K562 (cell line): ENCODE results near the gene MTMR10. TPM values are rescaled to one million over a fixed set of nuclear protein-coding genes. Genes with fewer than 3 reads are reported as not detected.

ENCODE experiments used
- ATAC-seq: fragments of 200-7000 bp; cut with Tn5 transposase; 3 replicates; pipeline ENCODE4 v1.9.1; 2020; ENCODE audit warnings: moderate library complexity
- BruUV-seq: library from RNA; stranded (reverse); fragments of 400-500 nt; replicated peaks from 2 replicates; lab custom pipeline; 2021; lab: Mats Ljungman, UMichigan
- CTCF ChIA-PET: fragments of 300-600 bp; formaldehyde crosslinking; extraction: SDS; loops from one replicate; lab custom pipeline; 2021; ENCODE audit warnings: low intra/inter-chr PET ratio; lab: Yijun Ruan, JAX
- POLR2A ChIA-PET: fragments of 300-600, 350-650 bp; sonication (Branson Sonifier 250); formaldehyde crosslinking; extraction: SDS; loops from one replicate; lab custom pipeline; 2021; ENCODE audit warnings: antibody characterized with exemption, inconsistent platforms; lab: Yijun Ruan, JAX
- DNase-seq, 4 experiments: peaks; one replicate each; pipeline versions ENCODE4 v3.0.0 to v3.0.0-alpha.2; 2011 to 2018; ENCODE audit warnings: low spot score in 3 of 4, mixed read lengths in 3 of 4; ENCODE audit errors: extremely low read depth in 1 of 4
- FAIRE-seq: peaks from 2 replicates; lab custom pipeline; 2011; peaks lifted over from hg19 to GRCh38; lab: Jason Lieb, UNC
- H2AFZ ChIP-seq: 2 replicates; pipeline ENCODE4 v1.6.0; 2011; ENCODE audit warnings: low read depth, low read length, control low read depth, inconsistent platforms
- H3K27ac ChIP-seq: fragments of 200-600 bp; 3 replicates; pipeline ENCODE4 v1.8.0; 2011; ENCODE audit warnings: low read depth, mild to moderate bottlenecking, control low read depth, inconsistent platforms, low read length, moderate library complexity, mixed read lengths; ENCODE audit errors: extremely low read depth
- H3K27me3 ChIP-seq, 2 experiments: fragments of 300-600 bp in 1 of 2; 2 replicates in 1 of 2; 3 replicates in 1 of 2; pipeline versions ENCODE4 v1.6.0 to v1.8.0; 2011; ENCODE audit warnings: inconsistent platforms in 2 of 2, low read length in 2 of 2, mild to moderate bottlenecking in 1 of 2, mixed read lengths in 1 of 2, moderate library complexity in 1 of 2; ENCODE audit not compliant: control insufficient read depth in 2 of 2, insufficient read depth in 2 of 2
- H3K36me3 ChIP-seq: fragments of 300-600 bp; 3 replicates; pipeline ENCODE4 v1.8.0; 2011; ENCODE audit warnings: mild to moderate bottlenecking, low read length, inconsistent platforms; ENCODE audit not compliant: control insufficient read depth, insufficient read depth
- H3K4me1 ChIP-seq, 2 experiments: fragments of 200-600 bp in 1 of 2; replicated peaks in 1 of 2; 2 replicates in 1 of 2; 3 replicates in 1 of 2; pipeline versions ENCODE4 v1.5.1 to v1.8.0; 2011; ENCODE audit warnings: inconsistent platforms in 2 of 2, low read length in 2 of 2, mild to moderate bottlenecking in 1 of 2, mixed read lengths in 1 of 2, moderate library complexity in 1 of 2; ENCODE audit not compliant: control insufficient read depth in 2 of 2, insufficient read depth in 2 of 2
- H3K4me2 ChIP-seq: 2 replicates; pipeline ENCODE4 v1.6.1; 2011; ENCODE audit warnings: low read length, control low read depth, inconsistent platforms, mixed read lengths; ENCODE audit not compliant: insufficient read depth
- H3K4me3 ChIP-seq: fragments of 200-600 bp; sonication (generic), shearing (Covaris generic); 2 replicates; pipeline ENCODE4 v1.5.1; 2016; ENCODE audit warnings: control low read depth, inconsistent platforms
- H3K79me2 ChIP-seq: fragments of 200-600 bp; 3 replicates; pipeline ENCODE4 v1.8.0; 2011; ENCODE audit warnings: low read length, inconsistent platforms; ENCODE audit not compliant: control insufficient read depth, insufficient read depth
- H3K9ac ChIP-seq, 2 experiments: 2 replicates each; pipeline versions ENCODE4 v1.6.0 to v1.6.1; 2011; ENCODE audit warnings: low read depth in 2 of 2, low read length in 2 of 2, control low read depth in 1 of 2, inconsistent platforms in 1 of 2, mild to moderate bottlenecking in 1 of 2, mixed read lengths in 1 of 2; ENCODE audit not compliant: insufficient read depth in 1 of 2
- H3K9me1 ChIP-seq: one replicate; pipeline ENCODE4 v1.6.0; 2011; ENCODE audit warnings: inconsistent platforms, mild to moderate bottlenecking, low read length, moderate library complexity; ENCODE audit not compliant: control insufficient read depth, insufficient read depth
- H3K9me3 ChIP-seq: replicated peaks from 2 replicates; pipeline ENCODE4 v1.5.1; 2011; ENCODE audit warnings: low read depth, low read length, inconsistent platforms; ENCODE audit not compliant: control insufficient read depth, insufficient read depth
- H4K20me1 ChIP-seq: replicated peaks from 2 replicates; pipeline ENCODE4 v1.6.1; 2011; ENCODE audit warnings: low read length, inconsistent platforms, mixed read lengths; ENCODE audit not compliant: control insufficient read depth, insufficient read depth
- ATF3 ChIP-seq, 2 experiments: fragments of 450-650 bp in 1 of 2; sonication (generic) in 1 of 2; formaldehyde crosslinking in 1 of 2; IDR thresholded peaks in 1 of 2; conservative IDR thresholded peaks in 1 of 2; 2 replicates each; pipeline versions ENCODE4 v1.6.1 to v1.8.1; 2016 to 2023; ENCODE audit warnings: mild to moderate bottlenecking in 2 of 2, moderate library complexity in 2 of 2, inconsistent platforms in 1 of 2, missing genetic modification reagents in 1 of 2
- BDP1 ChIP-seq: IDR thresholded peaks from 3 replicates; pipeline ENCODE4 v1.6.1; 2011; ENCODE audit not compliant: insufficient read length, insufficient read depth
- ELF2 ChIP-seq: fragments of 250-450 bp; sonication (Bioruptor Pico); IDR thresholded peaks from 2 replicates; pipeline ENCODE4 v1.5.0; 2021; ENCODE audit warnings: mild to moderate bottlenecking
- HOMEZ ChIP-seq: fragments of 250-450 bp; sonication (Bioruptor Pico); IDR thresholded peaks from 2 replicates; pipeline ENCODE4 v1.4.0; 2020; ENCODE audit warnings: mild to moderate bottlenecking, moderate library complexity
- JUN ChIP-seq, 2 experiments: sonication (generic) in 1 of 2; formaldehyde crosslinking in 1 of 2; IDR thresholded peaks; 2 replicates each; pipeline versions ENCODE4 v1.6.1 to v1.8.0; 2012 to 2022; ENCODE audit warnings: borderline replicate concordance in 2 of 2, mild to moderate bottlenecking in 2 of 2, improper control_type of control experiment in 1 of 2, low read depth in 1 of 2, low read length in 1 of 2, missing genetic modification reagents in 1 of 2
- SIRT6 ChIP-seq: IDR thresholded peaks from one replicate; pipeline ENCODE4 v1.6.1; 2012; ENCODE audit warnings: low read depth, mild to moderate bottlenecking, control low read depth, inconsistent platforms, low read length, moderate library complexity
- TCF7L2 ChIP-seq: fragments of 150-350 bp; IDR thresholded peaks from 2 replicates; pipeline ENCODE4 v1.6.1; 2016; ENCODE audit warnings: low read depth, mild to moderate bottlenecking, low read length, moderate library complexity
- TFAP4 ChIP-seq: sonication (generic); formaldehyde crosslinking; IDR thresholded peaks from 2 replicates; pipeline ENCODE4 v1.8.0; 2022; ENCODE audit warnings: missing genetic modification reagents, mild to moderate bottlenecking, moderate library complexity, borderline replicate concordance
- THRB ChIP-seq: fragments of 450-650 bp; formaldehyde crosslinking; conservative IDR thresholded peaks from 2 replicates; pipeline ENCODE4 v1.4.0; 2022; ENCODE audit warnings: mild to moderate bottlenecking, missing genetic modification characterization
- TRIM24 ChIP-seq, 2 experiments: fragments of 450-650 bp; IDR thresholded peaks; 2 replicates each; pipeline ENCODE4 v1.6.1; 2016
- USF2 ChIP-seq: sonication (generic); formaldehyde crosslinking; IDR thresholded peaks from 2 replicates; pipeline ENCODE4 v1.5.0; 2020; ENCODE audit warnings: missing genetic modification reagents
- ZNF316 ChIP-seq: fragments of 450-650 bp; IDR thresholded peaks from 2 replicates; pipeline ENCODE4 v1.6.1; 2016
- ZNF354B ChIP-seq: fragments of 250-450 bp; sonication (Bioruptor Pico); IDR thresholded peaks from 2 replicates; pipeline ENCODE4 v1.4.0; 2020
- ZNF384 ChIP-seq: IDR thresholded peaks from 2 replicates; pipeline ENCODE4 v1.6.1; 2012; ENCODE audit warnings: low read depth, low read length, improper control_type of control experiment
- WGBS: fragments of 100-300 bp; shearing (Covaris generic); methylation state at CpG from one replicate; pipeline ENCODE4 v1.1.6; 2016; ENCODE audit warnings: low coverage, mixed read lengths; ENCODE audit not compliant: insufficient coverage; ENCODE audit errors: missing lambda C conversion rate; 5-methylcytosine and 5-hydroxymethylcytosine counted together
- in situ Hi-C: fragments of 300-500 bp; cut with MboI; formaldehyde crosslinking; loops from 4 replicates; pipeline ENCODE4 v1.15.0; 2018; ENCODE audit warnings: inconsistent platforms, mixed read lengths
- intact Hi-C: fragments of 100-400 bp; cut with micrococcal nuclease; formaldehyde crosslinking; loops from 2 replicates; pipeline ENCODE4 v1.14.2; 2022
- polyA plus RNA-seq, 8 experiments: library from polyadenylated mRNA; depleted of rRNA in 4 of 8; stranded (reverse) in 5 of 8; unstranded in 3 of 8; fragments of >200 nt; fragmentation: Nextera tagmentation in 2 of 8; fragmentation: Illumina TruSeq in 1 of 8; extraction: Ambion mirVana in 2 of 8; extraction: Trizol in 1 of 8; gene quantifications; 2 replicates each; pipeline versions ENCODE4 v1.2.1 to v1.2.3, GENCODE V29; 2011 to 2014; ENCODE audit warnings: inconsistent platforms in 1 of 8, missing spikeins in 1 of 8
- total RNA-seq, 7 experiments: library from RNA; depleted of rRNA in 6 of 7; stranded (reverse); fragments of >200 nt in 6 of 7; fragmentation: Illumina TruSeq in 2 of 7; extraction: Trizol in 2 of 7; gene quantifications; 2 replicates each; pipeline versions ENCODE4 v1.2.1 to v1.2.3, GENCODE V29; 2011 to 2021; ENCODE audit warnings: low replicate concordance in 1 of 7

The MTMR10 gene
- total and polyA plus RNA-seq, 9 of the 15 experiments (the other 6 are each of a cell fraction or from before 2014, with no cell fraction given), result 1.6 to 6.8 (median 4.8) TPM

- TF ChIP-seq ATF3 (IDR thresholded peaks at IDR 0.05), result peak; percentile 56
- TF ChIP-seq ATF3 (CRISPR knock-in tag; conservative IDR thresholded peaks at IDR 0.05), result no peak
- TF ChIP-seq ZNF384, result peak; percentile 78; the same call in 1 of the 2 replicates
- peak; percentile 55; the same call in 1 of the 2 replicates for TF ChIP-seq JUN (IDR thresholded peaks at IDR 0.05; ENCODE audit: borderline replicate concordance, low read depth, low read length)
- no peak for TF ChIP-seq JUN (CRISPR knock-in tag; IDR thresholded peaks at IDR 0.05; ENCODE audit: borderline replicate concordance)
- TF ChIP-seq ZNF354B (CRISPR knock-in tag), result no peak
- no peak for TF ChIP-seq ELF2 (CRISPR knock-in tag)
- peak in 1 of 2 experiments; percentile 51; a peak in 1 of 4 replicates for TF ChIP-seq TRIM24 (IDR thresholded peaks at IDR 0.05)
- TF ChIP-seq THRB (CRISPR knock-in tag), result no peak
These were observed 37.6 kb downstream of the MTMR10 start (continued) for GRCh38 chr15:30953731-30954378.

- Histone ChIP-seq H3K27ac (no peak overlapping the region), H4K20me1 (no peaks in the 10 kb centered on the region), H3K9ac (no peak overlapping the region), H3K36me3 (peaks cover 38% of the 10 kb centered on the region), H3K4me2 (no peak overlapping the region), H3K9me3 (no peaks in the 10 kb centered on the region), H2AFZ (no peak overlapping the region), H3K4me1 (peaks cover 4 to 9% of the 10 kb centered on the region in 2 experiments; a peak in 4 of 5 replicates), H3K79me2 (no peaks in the 10 kb centered on the region), H3K4me3 (no peak overlapping the region), H3K27me3 (no peaks in the 10 kb centered on the region), H3K9me1 (no peaks in the 10 kb centered on the region)
- WGBS, result 89% methylated on average over 7 of the region's 7 CpGs
- DNase-seq, result no peak
- no peak for FAIRE-seq
- in situ Hi-C loops (no loop called here), intact Hi-C loops (no loop called here)
- TF ChIP-seq TCF7L2, result no peak
- TF ChIP-seq TFAP4, result no peak
- TF ChIP-seq BDP1, result no peak
- no peak for TF ChIP-seq ZNF316
- no peak for TF ChIP-seq USF2 (CRISPR knock-in tag)
- TF ChIP-seq SIRT6, result no peak
- TF ChIP-seq HOMEZ (CRISPR knock-in tag), result no peak
- no peak for ATAC-seq
- BruUV-seq, result no TSS peak
- ChIA-PET POLR2A (no interaction called here), CTCF (no interaction called here)
These were observed 38.2 kb downstream of the MTMR10 start for GRCh38 chr15:30953183-30953582.
